H1 (cell line): ENCODE data around the gene PHTF1. TPM values are rescaled to one million over a fixed set of nuclear protein-coding genes. Genes with fewer than 3 reads are reported as not detected.

ENCODE experiments used
- CTCF ChIA-PET: fragments of 300-600 bp; sonication (Branson Sonifier 250); formaldehyde crosslinking; loops from one replicate; lab custom pipeline; 2021; ENCODE audit not compliant: partially characterized antibody; lab: Charles Lee
- POLR2A ChIA-PET: fragments of 300-600 bp; sonication (Branson Sonifier 250); formaldehyde crosslinking; loops from one replicate; lab custom pipeline; 2021; ENCODE audit warnings: inconsistent platforms; ENCODE audit not compliant: partially characterized antibody; lab: Charles Lee
- DNase-seq, 2 experiments: peaks; one replicate each; pipeline versions ENCODE4 v3.0.0 to v3.0.0-alpha.2; 2010 to 2022; ENCODE audit warnings: low spot score in 2 of 2, low read depth in 1 of 2, mixed read lengths in 1 of 2
- FAIRE-seq: peaks from 2 replicates; lab custom pipeline; 2011; peaks lifted over from hg19 to GRCh38; lab: Jason Lieb, UNC
- H2AFZ ChIP-seq: 2 replicates; pipeline ENCODE4 v1.8.1; 2012; ENCODE audit warnings: low read length, inconsistent platforms
- H2AK5ac ChIP-seq: 2 replicates; pipeline ENCODE4 v1.6.1; 2013; ENCODE audit warnings: low read depth, low read length
- H2BK120ac ChIP-seq: replicated peaks from 2 replicates; pipeline ENCODE3; 2013; ENCODE audit warnings: low read depth, low read length, inconsistent platforms
- H2BK12ac ChIP-seq: 2 replicates; pipeline ENCODE4 v1.6.1; 2013; ENCODE audit warnings: low read depth, low read length
- H2BK15ac ChIP-seq: 2 replicates; pipeline ENCODE4 v1.6.1; 2013; ENCODE audit warnings: low read length
- H2BK20ac ChIP-seq: 2 replicates; pipeline ENCODE4 v1.6.1; 2013; ENCODE audit warnings: low read length
- H2BK5ac ChIP-seq: 2 replicates; pipeline ENCODE4 v1.6.1; 2013; ENCODE audit warnings: low read depth, low read length
- H3K14ac ChIP-seq: 2 replicates; pipeline ENCODE4 v1.6.1; 2013; ENCODE audit warnings: inconsistent platforms; ENCODE audit not compliant: insufficient read length
- H3K18ac ChIP-seq: 2 replicates; pipeline ENCODE4 v1.6.1; 2013; ENCODE audit warnings: low read length; ENCODE audit errors: extremely low read depth
- H3K23ac ChIP-seq: 2 replicates; pipeline ENCODE4 v1.6.1; 2013; ENCODE audit warnings: inconsistent platforms; ENCODE audit not compliant: insufficient read length
- H3K23me2 ChIP-seq: 2 replicates; pipeline ENCODE4 v1.6.1; 2013; ENCODE audit warnings: low read depth, low read length
- H3K27ac ChIP-seq: 2 replicates; pipeline ENCODE4 v1.6.1; 2011; ENCODE audit warnings: low read depth, low read length, inconsistent platforms
- H3K27me3 ChIP-seq, 4 experiments: replicated peaks in 1 of 4; 1 replicate in 1 of 4; 2 replicates in 3 of 4; pipeline versions ENCODE4 v1.6.1 to v1.8.1; 2011 to 2013; ENCODE audit warnings: low read length in 3 of 4, mild to moderate bottlenecking in 3 of 4, inconsistent platforms in 2 of 4, mixed read lengths in 2 of 4, moderate library complexity in 1 of 4; ENCODE audit not compliant: control insufficient read depth in 3 of 4, insufficient read depth in 3 of 4; ENCODE audit errors: extremely low read depth in 1 of 4
- H3K36me3 ChIP-seq, 4 experiments: 2 replicates each; pipeline versions ENCODE4 v1.6.1 to v1.8.1; 2011 to 2013; ENCODE audit warnings: mild to moderate bottlenecking in 4 of 4, low read length in 3 of 4, moderate library complexity in 2 of 4, control low read depth in 1 of 4, inconsistent platforms in 1 of 4; ENCODE audit not compliant: insufficient read depth in 4 of 4, control insufficient read depth in 2 of 4
- H3K4ac ChIP-seq: replicated peaks from 2 replicates; pipeline ENCODE3; 2013; ENCODE audit warnings: low read length, low read depth, mixed read lengths, inconsistent platforms; ENCODE audit not compliant: insufficient read length
- H3K4me1 ChIP-seq, 4 experiments: replicated peaks in 1 of 4; 1 replicate in 1 of 4; 2 replicates in 3 of 4; pipeline versions ENCODE4 v1.6.1 to v1.8.1; 2011 to 2013; ENCODE audit warnings: low read length in 3 of 4, inconsistent platforms in 2 of 4, mixed read lengths in 1 of 4; ENCODE audit not compliant: insufficient read depth in 4 of 4, control insufficient read depth in 3 of 4
- H3K4me2 ChIP-seq, 2 experiments: 2 replicates each; pipeline versions ENCODE4 v1.6.1 to v1.8.1; 2011 to 2013; ENCODE audit warnings: low read depth in 2 of 2, low read length in 2 of 2, control low read depth in 1 of 2, inconsistent platforms in 1 of 2, mild to moderate bottlenecking in 1 of 2; ENCODE audit not compliant: insufficient read depth in 1 of 2
- H3K4me3 ChIP-seq, 4 experiments: fragments of 200-600, 300-600 bp in 1 of 4; sonication (generic), shearing (Covaris generic), sonication (Bioruptor Twin) in 1 of 4; 2 replicates each; pipeline versions ENCODE4 v1.5.1 to v1.8.1; 2011 to 2016; ENCODE audit warnings: low read length in 4 of 4, low read depth in 3 of 4, control low read depth in 2 of 4, inconsistent platforms in 2 of 4, mild to moderate bottlenecking in 2 of 4, mixed read lengths in 1 of 4, moderate library complexity in 1 of 4; ENCODE audit not compliant: insufficient read depth in 2 of 4; ENCODE audit errors: extremely low read depth in 1 of 4
- H3K56ac ChIP-seq: replicated peaks from 2 replicates; pipeline ENCODE3; 2013; ENCODE audit warnings: low read depth, mild to moderate bottlenecking, mixed read lengths, low read length, inconsistent platforms; ENCODE audit not compliant: insufficient read length
- H3K79me1 ChIP-seq: 2 replicates; pipeline ENCODE4 v1.6.1; 2013; ENCODE audit warnings: low read depth, low read length, control low read depth
- H3K79me2 ChIP-seq, 2 experiments: 2 replicates each; pipeline versions ENCODE4 v1.6.1 to v1.8.1; 2012 to 2013; ENCODE audit warnings: low read length in 2 of 2, mild to moderate bottlenecking in 2 of 2, inconsistent platforms in 1 of 2; ENCODE audit not compliant: insufficient read depth in 2 of 2, control insufficient read depth in 1 of 2
- H3K9ac ChIP-seq, 4 experiments: replicated peaks in 1 of 4; 1 replicate in 1 of 4; 2 replicates in 3 of 4; pipeline versions ENCODE4 v1.6.1 to v1.8.1; 2011 to 2013; ENCODE audit warnings: low read depth in 3 of 4, low read length in 3 of 4, control low read depth in 2 of 4, mild to moderate bottlenecking in 2 of 4, moderate library complexity in 2 of 4, inconsistent platforms in 1 of 4; ENCODE audit errors: extremely low read depth in 1 of 4
- H3K9me3 ChIP-seq, 2 experiments: 2 replicates each; pipeline versions ENCODE4 v1.6.1 to v1.8.1; 2012 to 2013; ENCODE audit warnings: mild to moderate bottlenecking in 2 of 2, moderate library complexity in 2 of 2, control low read depth in 1 of 2, inconsistent platforms in 1 of 2, low read depth in 1 of 2, low read length in 1 of 2, mixed read lengths in 1 of 2; ENCODE audit not compliant: insufficient read depth in 2 of 2
- H4K20me1 ChIP-seq, 2 experiments: replicated peaks in 1 of 2; 2 replicates each; pipeline versions ENCODE3 to v1.8.1; 2011 to 2013; ENCODE audit warnings: inconsistent platforms in 2 of 2, low read length in 2 of 2, mild to moderate bottlenecking in 1 of 2; ENCODE audit not compliant: insufficient read depth in 2 of 2, control insufficient read depth in 1 of 2
- H4K5ac ChIP-seq: 2 replicates; pipeline ENCODE4 v1.6.1; 2013; ENCODE audit warnings: low read length, low read depth, mixed read lengths, inconsistent platforms; ENCODE audit not compliant: insufficient read length
- H4K8ac ChIP-seq: 2 replicates; pipeline ENCODE4 v1.8.0; 2013; ENCODE audit warnings: mild to moderate bottlenecking, moderate library complexity, low read length, inconsistent platforms; ENCODE audit not compliant: insufficient read depth; ENCODE audit errors: extremely low read depth
- H4K91ac ChIP-seq: replicated peaks from 2 replicates; pipeline ENCODE3; 2013; ENCODE audit warnings: low read length, mixed read lengths, inconsistent platforms; ENCODE audit not compliant: insufficient read length
- ASH2L ChIP-seq: fragments of 200-600, 300-600 bp; sonication (generic); IDR thresholded peaks from one replicate; pipeline ENCODE4 v1.7.1; 2017; ENCODE audit warnings: low read length
- CEBPB ChIP-seq: IDR thresholded peaks from 2 replicates; pipeline ENCODE4 v1.6.1; 2012; ENCODE audit warnings: low read depth, low read length
- CTBP2 ChIP-seq: IDR thresholded peaks from 2 replicates; pipeline ENCODE4 v1.7.0; 2011; ENCODE audit warnings: borderline replicate concordance, mild to moderate bottlenecking, moderate library complexity, mixed read lengths, low read length; ENCODE audit not compliant: insufficient read depth, insufficient read length
- EGR1 ChIP-seq: IDR thresholded peaks from 2 replicates; pipeline ENCODE4 v1.6.1; 2011; ENCODE audit warnings: low read depth, low read length, borderline replicate concordance
- GTF2F1 ChIP-seq: IDR thresholded peaks from 2 replicates; pipeline ENCODE4 v1.6.1; 2012; ENCODE audit warnings: low read depth, low read length, improper control_type of control experiment, borderline replicate concordance
- KDM4A ChIP-seq: IDR thresholded peaks from one replicate; pipeline ENCODE4 v1.7.1; 2012; ENCODE audit warnings: low read depth, mild to moderate bottlenecking, moderate library complexity, low read length, inconsistent platforms; ENCODE audit not compliant: severe bottlenecking
- POU5F1 ChIP-seq: IDR thresholded peaks from 2 replicates; pipeline ENCODE4 v1.6.1; 2011; ENCODE audit warnings: low read depth, mild to moderate bottlenecking, low read length, moderate library complexity
- SIX5 ChIP-seq: IDR thresholded peaks from 2 replicates; pipeline ENCODE4 v1.6.1; 2011; ENCODE audit warnings: mild to moderate bottlenecking, low read depth, low read length
- WGBS, 2 experiments: shearing (Covaris generic) in 1 of 2; methylation state at CpG; one replicate each; pipeline versions ENCODE4 v1.1.6 to v1.1.7; 2013 to 2015; ENCODE audit warnings: low lambda C conversion rate in 2 of 2, mixed read lengths in 2 of 2, inconsistent platforms in 1 of 2, low coverage in 1 of 2, missing lambda C conversion rate in 1 of 2; ENCODE audit not compliant: insufficient replicate concordance in 2 of 2, insufficient coverage in 1 of 2, insufficient read length in 1 of 2; ENCODE audit errors: extremely low coverage in 1 of 2, missing lambda C conversion rate in 1 of 2; 5-methylcytosine and 5-hydroxymethylcytosine counted together
- polyA plus RNA-seq, 7 experiments: library from polyadenylated mRNA; depleted of rRNA in 3 of 7; stranded (reverse) in 5 of 7; unstranded in 2 of 7; fragments of >200 nt in 5 of 7; fragments of 200-250 nt in 2 of 7; gene quantifications; 1 replicate in 5 of 7; 2 replicates in 1 of 7; 4 replicates in 1 of 7; pipeline versions ENCODE4 v1.2.1 to v1.2.3, GENCODE V29; 2011 to 2013; ENCODE audit warnings: missing spikeins in 2 of 7, mixed read lengths in 2 of 7
- total RNA-seq: library from RNA; stranded (reverse); fragmentation: NEBNext Ultra II Directional; extraction: Animal tissue kit (Norgen Biotek cat#: 25700); gene quantifications from 2 replicates; pipeline ENCODE4 v1.2.1, GENCODE V29; 2021
- TF ChIP-seq, protein P1 (sequence below): IDR thresholded peaks from 2 replicates; pipeline ENCODE4 v1.6.1; 2011; ENCODE audit warnings: low read depth, mild to moderate bottlenecking, low read length; ENCODE audit not compliant: insufficient read depth

Gene PHTF1
- total and polyA plus RNA-seq, 2 of the 8 experiments (the other 6 are each of a cell fraction or from before 2014, with no cell fraction given) = 9.1 to 26.9 TPM

DNA sequence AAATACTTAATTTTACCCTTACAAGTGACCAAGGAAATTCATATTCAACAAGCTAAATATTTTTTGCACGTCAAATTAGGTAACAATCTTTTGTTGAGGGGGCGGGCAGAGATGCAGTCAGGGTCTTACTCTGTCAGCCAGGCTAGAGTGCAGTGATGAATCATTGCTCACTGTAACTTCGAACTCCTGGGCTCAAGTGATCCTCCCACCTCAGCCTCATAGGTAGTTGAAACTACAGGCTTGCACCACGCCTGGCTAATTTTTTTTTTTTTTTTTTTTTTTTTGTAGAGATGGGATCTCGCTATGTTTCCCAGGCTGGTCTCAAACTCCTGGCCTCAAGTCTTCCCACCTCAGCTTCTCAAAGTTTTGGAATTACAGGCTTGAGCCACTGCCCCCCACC, 26.5 kb downstream of the PHTF1 start:
- Histone ChIP-seq H2BK20ac (no peak overlapping the region), H4K20me1 (no peaks in the 10 kb centered on the region), H3K23ac (no peak overlapping the region), H3K79me1 (no peaks in the 10 kb centered on the region), H2AK5ac (no peak overlapping the region), H2AFZ (no peak overlapping the region), H3K9me3 (no peaks in the 10 kb centered on the region), H3K27ac (no peak overlapping the region), H3K4me2 (no peak overlapping the region), H3K18ac (no peak overlapping the region), H4K8ac (no peak overlapping the region), H2BK12ac (no peak overlapping the region), H2BK15ac (no peak overlapping the region), H3K23me2 (no peaks in the 10 kb centered on the region), H3K27me3 (no peaks in the 10 kb centered on the region), H3K14ac (no peak overlapping the region), H3K4ac (no peak overlapping the region), H3K36me3 (peaks cover 0 to 8% (median 3%) of the 10 kb centered on the region in 4 experiments; a peak in 4 of 8 replicates), H3K9ac (no peak overlapping the region), H3K4me3 (no peak overlapping the region), H3K79me2 (no peaks in the 10 kb centered on the region), H3K4me1 (no peaks in the 10 kb centered on the region), H2BK120ac (no peak overlapping the region), H4K5ac (no peak overlapping the region), H3K56ac (no peak overlapping the region), H2BK5ac (no peak overlapping the region), H4K91ac (no peak overlapping the region)
- no peak for FAIRE-seq
- ChIA-PET POLR2A (no interaction called here), CTCF (no interaction called here)
- whole genome bisulfite sequencing, 2 experiments = 82% methylated on average over 4 of the region's 5 CpGs; no CpG with 5 or more reads in 1 of the 2 experiments
- DNase-seq = no peak
- TF ChIP-seq ASH2L (no peak), KDM4A (no peak), SIX5 (no peak), CTBP2 (no peak), CEBPB (no peak), EGR1 (no peak), GTF2F1 (no peak), POU5F1 (no peak)
- TF ChIP-seq, protein P1, sequence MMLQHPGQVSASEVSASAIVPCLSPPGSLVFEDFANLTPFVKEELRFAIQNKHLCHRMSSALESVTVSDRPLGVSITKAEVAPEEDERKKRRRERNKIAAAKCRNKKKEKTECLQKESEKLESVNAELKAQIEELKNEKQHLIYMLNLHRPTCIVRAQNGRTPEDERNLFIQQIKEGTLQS = no peak
- TF ChIP-seq, all 59 proteins: peak for 0
